ENCODE measurements around the gene FGF8.

DNA sequence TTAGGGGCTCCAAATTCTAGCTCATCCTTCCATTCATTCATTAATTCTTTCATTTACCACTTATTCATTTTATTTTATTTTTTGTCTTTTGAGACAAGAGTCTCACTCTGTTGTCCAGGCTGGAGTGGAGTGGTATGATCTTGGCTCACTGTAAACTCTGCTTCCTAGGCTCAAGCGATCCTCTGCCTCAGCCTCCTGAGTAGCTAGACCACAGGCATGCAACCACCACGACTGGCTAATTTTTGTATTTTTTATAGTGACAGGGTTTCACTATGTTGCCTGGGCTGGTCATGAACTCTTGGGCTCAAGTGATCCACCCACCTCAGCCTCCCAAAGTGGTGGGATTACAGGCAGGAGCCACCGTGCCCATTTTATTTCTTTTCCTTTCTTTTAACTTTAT lies 31.6 kb downstream of the FGF8 start:
- TF ChIP-seq STAT1 (conservative IDR thresholded peaks at IDR 0.05): no peak
- TF ChIP-seq POLR2A (IDR thresholded peaks at IDR 0.05; ENCODE audit: low read depth, low read length): no peak
- TF ChIP-seq, protein P1, sequence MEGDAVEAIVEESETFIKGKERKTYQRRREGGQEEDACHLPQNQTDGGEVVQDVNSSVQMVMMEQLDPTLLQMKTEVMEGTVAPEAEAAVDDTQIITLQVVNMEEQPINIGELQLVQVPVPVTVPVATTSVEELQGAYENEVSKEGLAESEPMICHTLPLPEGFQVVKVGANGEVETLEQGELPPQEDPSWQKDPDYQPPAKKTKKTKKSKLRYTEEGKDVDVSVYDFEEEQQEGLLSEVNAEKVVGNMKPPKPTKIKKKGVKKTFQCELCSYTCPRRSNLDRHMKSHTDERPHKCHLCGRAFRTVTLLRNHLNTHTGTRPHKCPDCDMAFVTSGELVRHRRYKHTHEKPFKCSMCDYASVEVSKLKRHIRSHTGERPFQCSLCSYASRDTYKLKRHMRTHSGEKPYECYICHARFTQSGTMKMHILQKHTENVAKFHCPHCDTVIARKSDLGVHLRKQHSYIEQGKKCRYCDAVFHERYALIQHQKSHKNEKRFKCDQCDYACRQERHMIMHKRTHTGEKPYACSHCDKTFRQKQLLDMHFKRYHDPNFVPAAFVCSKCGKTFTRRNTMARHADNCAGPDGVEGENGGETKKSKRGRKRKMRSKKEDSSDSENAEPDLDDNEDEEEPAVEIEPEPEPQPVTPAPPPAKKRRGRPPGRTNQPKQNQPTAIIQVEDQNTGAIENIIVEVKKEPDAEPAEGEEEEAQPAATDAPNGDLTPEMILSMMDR (IDR thresholded peaks at IDR 0.05 in 2 of 3, conservative IDR thresholded peaks at IDR 0.05 in 1 of 3; ENCODE audit: control insufficient read depth in 2 of 3, extremely low read depth in 1 of 3, insufficient read depth in 1 of 3, low read depth in 3 of 3, low read length in 3 of 3): no peak
- TF ChIP-seq, protein P2, sequence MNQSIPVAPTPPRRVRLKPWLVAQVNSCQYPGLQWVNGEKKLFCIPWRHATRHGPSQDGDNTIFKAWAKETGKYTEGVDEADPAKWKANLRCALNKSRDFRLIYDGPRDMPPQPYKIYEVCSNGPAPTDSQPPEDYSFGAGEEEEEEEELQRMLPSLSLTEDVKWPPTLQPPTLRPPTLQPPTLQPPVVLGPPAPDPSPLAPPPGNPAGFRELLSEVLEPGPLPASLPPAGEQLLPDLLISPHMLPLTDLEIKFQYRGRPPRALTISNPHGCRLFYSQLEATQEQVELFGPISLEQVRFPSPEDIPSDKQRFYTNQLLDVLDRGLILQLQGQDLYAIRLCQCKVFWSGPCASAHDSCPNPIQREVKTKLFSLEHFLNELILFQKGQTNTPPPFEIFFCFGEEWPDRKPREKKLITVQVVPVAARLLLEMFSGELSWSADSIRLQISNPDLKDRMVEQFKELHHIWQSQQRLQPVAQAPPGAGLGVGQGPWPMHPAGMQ (IDR thresholded peaks at IDR 0.05; ENCODE audit: borderline replicate concordance): no peak
- no peak for TF ChIP-seq YBX1 (IDR thresholded peaks at IDR 0.05)
- TF ChIP-seq, protein P3, sequence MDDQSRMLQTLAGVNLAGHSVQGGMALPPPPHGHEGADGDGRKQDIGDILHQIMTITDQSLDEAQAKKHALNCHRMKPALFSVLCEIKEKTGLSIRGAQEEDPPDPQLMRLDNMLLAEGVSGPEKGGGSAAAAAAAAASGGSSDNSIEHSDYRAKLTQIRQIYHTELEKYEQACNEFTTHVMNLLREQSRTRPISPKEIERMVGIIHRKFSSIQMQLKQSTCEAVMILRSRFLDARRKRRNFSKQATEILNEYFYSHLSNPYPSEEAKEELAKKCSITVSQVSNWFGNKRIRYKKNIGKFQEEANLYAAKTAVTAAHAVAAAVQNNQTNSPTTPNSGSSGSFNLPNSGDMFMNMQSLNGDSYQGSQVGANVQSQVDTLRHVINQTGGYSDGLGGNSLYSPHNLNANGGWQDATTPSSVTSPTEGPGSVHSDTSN (IDR thresholded peaks at IDR 0.05; ENCODE audit: insufficient replicate concordance, low read depth, low read length): no peak
- no peak for TF ChIP-seq HDAC2 (IDR thresholded peaks at IDR 0.05)
- no peak for TF ChIP-seq RFX5 (IDR thresholded peaks at IDR 0.05; ENCODE audit: low read depth, low read length)
- TF ChIP-seq POLR2AphosphoS2 (IDR thresholded peaks at IDR 0.05; ENCODE audit: low read depth, low read length): no peak
- no peak for TF ChIP-seq EZH2 (IDR thresholded peaks at IDR 0.05; ENCODE audit: borderline replicate concordance, control insufficient read depth, low read depth, low read length)
